NCI-H524 (cell line): Measurements from ENCODE around the gene CPLX1.
A peak's percentile ranks its signal among the peaks of the same experiment; 100 is the strongest.
"Not testable (repeated sequence)": the region's sequence is repeated elsewhere in the genome, so short reads cannot be mapped to it uniquely, and the experiment has no call there.

Experiments used
- DNase-seq, 2 experiments: peaks; one replicate each; lab custom pipeline; 2025; lab: John Stamatoyannopoulos, UW

Gene CPLX1

GRCh38 chr4:791898-792625, 33.9 kb downstream of the CPLX1 start:
- no peak for DNase-seq

- DNase-seq, result no peak
These were observed 34.6 kb downstream of the CPLX1 start for GRCh38 chr4:791252-791897.

- DNase-seq, result no peak
These were observed 35.5 kb downstream of the CPLX1 start for GRCh38 chr4:790466-790820.

- peak; percentile 25 to 83 for DNase-seq
These were observed 36.1 kb downstream of the CPLX1 start for GRCh38 chr4:789571-790465.

GRCh38 chr4:788636-789297, 37.2 kb downstream of the CPLX1 start:
- DNase-seq, result no peak

- DNase-seq, result no peak
These were observed 37.8 kb downstream of the CPLX1 start for GRCh38 chr4:788006-788635.

GRCh38 chr4:787561-787981, 38.4 kb downstream of the CPLX1 start:
- DNase-seq, result no peak

- no peak for DNase-seq
These were observed 39.0 kb downstream of the CPLX1 start for GRCh38 chr4:786861-787300.

GRCh38 chr4:786074-786741, 39.7 kb downstream of the CPLX1 start:
- no peak for DNase-seq

- no peak for DNase-seq
These were observed 40.4 kb downstream of the CPLX1 start for GRCh38 chr4:785332-786073.

GRCh38 chr4:784401-785331, 41.3 kb downstream of the CPLX1 start:
- DNase-seq, result no peak

GRCh38 chr4:781493-782216, 44.3 kb downstream of the CPLX1 start:
- peak; percentile 97 to 98 for DNase-seq

GRCh38 chr4:780716-781492, 45.0 kb downstream of the CPLX1 start:
- peak in 1 of 2 experiments; percentile 29 for DNase-seq

GRCh38 chr4:780255-780654, 45.7 kb downstream of the CPLX1 start:
- not testable (repeated sequence) for DNase-seq

- no peak for DNase-seq
These were observed 46.4 kb downstream of the CPLX1 start for GRCh38 chr4:779555-779954.

GRCh38 chr4:777520-778262, 48.2 kb downstream of the CPLX1 start:
- DNase-seq, result no peak
